BJ (cell line): Measurements from ENCODE around the gene SLC8A2. TPM values are rescaled to one million over a fixed set of nuclear protein-coding genes. Genes with fewer than 3 reads are reported as not detected.

Source experiments
- CTCF ChIA-PET: fragments of 350-600 bp; formaldehyde crosslinking; extraction: SDS; loops from one replicate; lab custom pipeline; 2021; ENCODE audit warnings: antibody characterized with exemption, inconsistent platforms; lab: Yijun Ruan, JAX
- POLR2A ChIA-PET: fragments of 300-600 bp; sonication (Branson Sonifier 250); formaldehyde crosslinking; extraction: SDS; loops from one replicate; lab custom pipeline; 2021; ENCODE audit warnings: antibody characterized with exemption; lab: Charles Lee
- DNase-seq: peaks from one replicate; pipeline ENCODE4 v3.0.0-alpha.2; 2011; ENCODE audit warnings: low read depth
- H3K27me3 ChIP-seq: 2 replicates; pipeline ENCODE4 v1.6.0; 2011; ENCODE audit warnings: low read length; ENCODE audit not compliant: control insufficient read depth, insufficient read depth
- H3K36me3 ChIP-seq: 2 replicates; pipeline ENCODE4 v1.5.1; 2011; ENCODE audit warnings: low read length; ENCODE audit not compliant: control insufficient read depth, insufficient read depth
- H3K4me3 ChIP-seq: 2 replicates; pipeline ENCODE4 v1.5.1; 2011; ENCODE audit warnings: low read depth, mild to moderate bottlenecking, control low read depth, low read length
- CTCF ChIP-seq: IDR thresholded peaks from 2 replicates; pipeline ENCODE4 v1.5.1; 2011; ENCODE audit warnings: low read depth, mild to moderate bottlenecking, control low read depth, inconsistent platforms, low read length, moderate library complexity; ENCODE audit not compliant: insufficient read depth
- polyA plus RNA-seq: library from polyadenylated mRNA; depleted of rRNA; stranded (reverse); fragments of >200 nt; gene quantifications from 2 replicates; pipeline ENCODE4 v1.2.3, GENCODE V29; 2011

The SLC8A2 gene
- polyA plus RNA-seq, 1 experiment: 0.02 TPM

- TF ChIP-seq CTCF: no peak
- H3K36me3 ChIP-seq: no peaks in the 10 kb centered on the region
- no peaks in the 10 kb centered on the region for H3K27me3 ChIP-seq
- no peak overlapping the region for H3K4me3 ChIP-seq
- ChIA-PET CTCF (interaction anchor here (1.0 to 10.0 kb wide), 4 partner anchors 52 to 358 kb away, joined by 3 to 428 read pairs (median 4); partner anchors contain the start of genes EHD2 and KPTN), POLR2A (no interaction called here)
- DNase-seq: no peak
Measured at GRCh38 chr19:47432091-47432490, 39.6 kb downstream of the SLC8A2 start.

GRCh38 chr19:47430041-47430802, 41.5 kb downstream of the SLC8A2 start:
- no peak for DNase-seq
- ChIA-PET POLR2A (no interaction called here), CTCF (interaction anchor here (1.0 to 10.0 kb wide), 8 partner anchors 53 to 274 kb away, joined by 3 to 428 read pairs (median 3); partner anchors contain the start of genes EHD2 and KPTN)
- peak; percentile 30; the same call in 1 of the 2 replicates for TF ChIP-seq CTCF
- Histone ChIP-seq H3K36me3 (no peaks in the 10 kb centered on the region), H3K27me3 (no peaks in the 10 kb centered on the region), H3K4me3 (no peak overlapping the region)

DNA sequence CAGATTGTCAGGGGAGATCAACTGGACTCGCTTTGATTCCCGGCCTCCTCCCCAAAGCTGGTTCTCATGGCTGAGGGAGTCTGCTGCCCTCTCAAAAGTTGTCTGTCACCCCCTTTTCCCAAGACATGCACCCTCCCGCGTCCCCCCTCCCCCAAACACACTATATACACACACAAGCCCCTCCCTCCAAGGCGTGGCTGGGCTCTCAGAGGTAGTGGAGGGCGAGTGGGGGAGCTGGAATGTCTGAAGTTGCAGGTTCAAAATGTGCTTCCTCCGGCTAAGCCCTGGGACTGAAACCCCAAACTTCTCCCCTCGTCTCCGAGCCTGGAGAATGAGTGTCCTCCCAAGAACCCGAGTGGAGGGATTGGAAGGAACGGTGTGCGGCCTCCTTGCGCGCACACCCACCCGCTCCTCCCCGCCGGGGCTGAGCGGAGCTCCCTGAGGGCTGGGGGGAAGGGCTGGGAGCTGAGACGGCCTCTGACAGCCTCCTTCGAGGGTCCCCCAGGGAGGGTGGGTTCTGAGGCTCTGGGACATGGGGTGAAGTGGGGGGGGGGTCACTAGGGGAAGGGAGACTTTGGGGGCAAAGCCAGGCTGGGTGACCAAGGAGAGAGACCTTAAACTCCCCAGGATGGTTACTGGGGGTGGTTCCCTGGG, 42.4 kb downstream of the SLC8A2 start:
- ChIA-PET CTCF (interaction anchor here (0.6 to 10.0 kb wide), 15 partner anchors 54 to 315 kb away, joined by 3 to 428 read pairs (median 4); partner anchors contain the start of genes EHD2, KPTN and NAPA), POLR2A (no interaction called here)
- Histone ChIP-seq H3K4me3 (no peak overlapping the region), H3K27me3 (peaks cover 3% of the 10 kb centered on the region), H3K36me3 (no peaks in the 10 kb centered on the region)
- TF ChIP-seq CTCF: no peak
- no peak for DNase-seq

- Histone ChIP-seq H3K4me3 (peak overlapping the region; percentile 24; the same call in 1 of the 2 replicates), H3K36me3 (no peaks in the 10 kb centered on the region), H3K27me3 (peaks cover 9% of the 10 kb centered on the region)
- TF ChIP-seq CTCF: no peak
- POLR2A ChIA-PET: interaction anchor here (0.8 kb wide), 1 partner anchor 298 kb away, joined by 3 read pairs; no protein-coding TSS in a partner anchor
- peak; percentile 97 for DNase-seq
- CTCF ChIA-PET: interaction anchor here (0.7 to 10.0 kb wide), 32 partner anchors 8 to 340 kb away, joined by 3 to 428 read pairs (median 4); partner anchors contain the start of genes DHX34, EHD2, KPTN and MEIS3
Measured at GRCh38 chr19:47428177-47428894, 43.4 kb downstream of the SLC8A2 start.
